ENCODE results near the gene TMEM255A. TPM values are rescaled to one million over a fixed set of nuclear protein-coding genes. Genes with fewer than 3 reads are reported as not detected.

TMEM255A gene
- total RNA-seq, 1 experiment from 2014 or later, result not detected

DNA sequence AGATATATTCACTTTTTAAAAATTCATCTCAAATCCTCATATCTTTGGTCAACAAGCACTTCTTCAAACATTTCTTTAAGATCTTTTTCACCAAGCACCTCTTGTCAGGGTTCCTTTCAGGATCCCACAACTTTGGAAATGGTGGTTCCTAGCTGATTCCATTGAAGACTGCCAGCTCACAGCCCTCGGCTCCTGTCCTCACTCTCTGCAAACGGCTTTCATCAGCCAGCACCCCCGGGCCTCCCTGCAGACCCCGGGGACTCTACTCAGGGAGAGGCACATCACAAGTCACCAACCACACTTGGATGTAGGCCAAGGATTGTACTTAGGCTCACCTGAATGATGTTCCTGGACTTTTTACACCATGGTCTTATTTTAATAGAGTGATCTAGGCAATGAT lies 40.7 kb downstream of the TMEM255A start:
- H3K9me2 ChIP-seq (replicated peaks; ENCODE audit: low read length), result no peaks in the 10 kb centered on the region
- no peaks in the 10 kb centered on the region for H4K20me1 ChIP-seq (ENCODE audit: low read length)
- no peak for TF ChIP-seq EZH2phosphoT487 (IDR thresholded peaks at IDR 0.05; ENCODE audit: borderline replicate concordance, low read length)
- TF ChIP-seq EZH2 (IDR thresholded peaks at IDR 0.05; ENCODE audit: low read length, unreplicated experiment), result no peak
- TF ChIP-seq, protein P1, sequence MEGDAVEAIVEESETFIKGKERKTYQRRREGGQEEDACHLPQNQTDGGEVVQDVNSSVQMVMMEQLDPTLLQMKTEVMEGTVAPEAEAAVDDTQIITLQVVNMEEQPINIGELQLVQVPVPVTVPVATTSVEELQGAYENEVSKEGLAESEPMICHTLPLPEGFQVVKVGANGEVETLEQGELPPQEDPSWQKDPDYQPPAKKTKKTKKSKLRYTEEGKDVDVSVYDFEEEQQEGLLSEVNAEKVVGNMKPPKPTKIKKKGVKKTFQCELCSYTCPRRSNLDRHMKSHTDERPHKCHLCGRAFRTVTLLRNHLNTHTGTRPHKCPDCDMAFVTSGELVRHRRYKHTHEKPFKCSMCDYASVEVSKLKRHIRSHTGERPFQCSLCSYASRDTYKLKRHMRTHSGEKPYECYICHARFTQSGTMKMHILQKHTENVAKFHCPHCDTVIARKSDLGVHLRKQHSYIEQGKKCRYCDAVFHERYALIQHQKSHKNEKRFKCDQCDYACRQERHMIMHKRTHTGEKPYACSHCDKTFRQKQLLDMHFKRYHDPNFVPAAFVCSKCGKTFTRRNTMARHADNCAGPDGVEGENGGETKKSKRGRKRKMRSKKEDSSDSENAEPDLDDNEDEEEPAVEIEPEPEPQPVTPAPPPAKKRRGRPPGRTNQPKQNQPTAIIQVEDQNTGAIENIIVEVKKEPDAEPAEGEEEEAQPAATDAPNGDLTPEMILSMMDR (conservative IDR thresholded peaks at IDR 0.05; ENCODE audit: low read depth, low read length), result no peak
- H3K27ac ChIP-seq (ENCODE audit: low read length), result no peak overlapping the region
- no TSS peak for BruUV-seq (replicated peaks)
- DNase-seq (no peak), ATAC-seq (no peak)
- POLR2A ChIA-PET (ENCODE audit: unreplicated experiment), result no interaction called here
- no peak overlapping the region for H3K4me2 ChIP-seq (ENCODE audit: low read length)
- intact Hi-C loops (cut with micrococcal nuclease), result no loop called here
- H3K4me1 ChIP-seq (ENCODE audit: insufficient read depth, low read length), result no peaks in the 10 kb centered on the region
- CTCF ChIA-PET, result no interaction called here
- H3F3A ChIP-seq (ENCODE audit: low read length, unreplicated experiment), result no peaks in the 10 kb centered on the region
- H3K79me2 ChIP-seq (ENCODE audit: low read length), result no peaks in the 10 kb centered on the region
- no peak overlapping the region for H2AFZ ChIP-seq (ENCODE audit: low read length)
- H3K9me3 ChIP-seq (ENCODE audit: low read length), result no peaks in the 10 kb centered on the region
- no peak overlapping the region for H3K9ac ChIP-seq (ENCODE audit: low read length)
- no peaks in the 10 kb centered on the region for H3K27me3 ChIP-seq (ENCODE audit: low read length)
- H3K4me3 ChIP-seq (ENCODE audit: low read length), result no peak overlapping the region
- H3K36me3 ChIP-seq (ENCODE audit: low read depth, low read length), result no peaks in the 10 kb centered on the region

DNA sequence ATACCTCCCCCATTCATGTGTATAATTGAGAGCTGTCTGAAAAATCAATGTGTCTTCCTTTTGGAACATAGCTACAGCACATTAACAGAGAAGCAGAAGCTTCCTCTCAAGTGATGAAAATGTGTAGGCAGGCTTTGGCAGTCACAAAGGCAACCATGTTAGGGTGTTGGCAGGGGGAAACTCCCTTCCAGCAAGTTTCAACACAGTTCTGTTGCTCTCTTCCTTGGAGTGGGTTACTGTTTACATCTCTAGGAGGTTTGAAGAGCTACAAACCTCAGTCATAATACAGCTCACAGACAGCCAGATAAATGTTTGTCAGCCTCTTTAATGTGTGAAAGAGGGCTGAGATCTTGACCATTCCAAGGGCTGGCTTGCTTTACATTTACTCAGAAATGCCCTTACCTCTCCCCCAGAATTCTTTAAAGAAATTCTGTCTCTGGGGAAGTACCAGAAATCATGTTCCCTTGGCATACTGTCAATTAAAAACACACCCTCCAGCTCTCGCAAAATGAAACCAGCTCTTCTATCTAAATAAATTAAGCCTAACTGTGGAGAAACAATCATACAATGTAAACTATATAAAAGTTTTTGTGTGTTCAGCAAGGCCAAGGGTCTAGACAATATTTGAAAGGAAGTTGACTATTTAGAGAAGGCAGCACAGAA lies 41.8 kb downstream of the TMEM255A start:
- TF ChIP-seq EZH2 (IDR thresholded peaks at IDR 0.05; ENCODE audit: low read length, unreplicated experiment), result no peak
- TF ChIP-seq, protein P1 (conservative IDR thresholded peaks at IDR 0.05; ENCODE audit: low read depth, low read length), result no peak
- no peak for TF ChIP-seq EZH2phosphoT487 (IDR thresholded peaks at IDR 0.05; ENCODE audit: borderline replicate concordance, low read length)
- no peaks in the 10 kb centered on the region for H3K27me3 ChIP-seq (ENCODE audit: low read length)
- H3K9ac ChIP-seq (ENCODE audit: low read length), result no peak overlapping the region
- CTCF ChIA-PET, result interaction anchor here (0.7 kb wide), 1 partner anchor 90 kb away, joined by 4 read pairs; no protein-coding TSS in a partner anchor
- ATAC-seq (peak; percentile 45), DNase-seq (no peak)
- intact Hi-C loops (cut with micrococcal nuclease), result no loop called here
- no peaks in the 10 kb centered on the region for H4K20me1 ChIP-seq (ENCODE audit: low read length)
- no TSS peak for BruUV-seq (replicated peaks)
- H3K79me2 ChIP-seq (ENCODE audit: low read length), result no peaks in the 10 kb centered on the region
- POLR2A ChIA-PET (ENCODE audit: unreplicated experiment), result interaction anchor here (0.6 kb wide), 1 partner anchor 13 kb away, joined by 3 read pairs; no protein-coding TSS in a partner anchor
- no peaks in the 10 kb centered on the region for H3K9me3 ChIP-seq (ENCODE audit: low read length)
- H3K4me3 ChIP-seq (ENCODE audit: low read length), result no peak overlapping the region
- no peaks in the 10 kb centered on the region for H3K36me3 ChIP-seq (ENCODE audit: low read depth, low read length)
- no peaks in the 10 kb centered on the region for H3K4me1 ChIP-seq (ENCODE audit: insufficient read depth, low read length)
- H3K27ac ChIP-seq (ENCODE audit: low read length), result no peak overlapping the region
- no peaks in the 10 kb centered on the region for H3K9me2 ChIP-seq (replicated peaks; ENCODE audit: low read length)
- no peak overlapping the region for H2AFZ ChIP-seq (ENCODE audit: low read length)
- no peaks in the 10 kb centered on the region for H3F3A ChIP-seq (ENCODE audit: low read length, unreplicated experiment)
- no peak overlapping the region for H3K4me2 ChIP-seq (ENCODE audit: low read length)

DNA sequence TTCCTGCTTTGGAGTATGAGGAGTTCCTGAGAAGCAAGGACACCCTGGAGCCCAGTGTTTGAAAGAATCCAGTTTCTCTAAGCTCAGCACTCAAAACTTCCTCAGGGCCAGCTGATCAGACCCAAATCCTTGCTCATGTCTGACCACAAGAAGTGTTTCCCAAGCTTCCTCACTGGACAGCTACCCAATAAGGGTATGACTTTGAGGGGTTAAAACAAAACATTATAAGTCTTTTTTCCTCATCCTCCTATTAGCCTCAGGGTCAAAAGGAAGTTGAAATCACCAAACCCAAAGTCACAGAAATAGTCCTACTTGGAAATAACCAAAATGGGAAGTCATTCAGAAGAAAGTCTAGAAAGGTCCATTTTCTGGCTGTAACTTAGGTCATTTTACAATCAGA lies 46.9 kb downstream of the TMEM255A start:
- ChIA-PET POLR2A (ENCODE audit: unreplicated experiment) (no interaction called here), CTCF (no interaction called here)
- Histone ChIP-seq H3F3A (ENCODE audit: low read length, unreplicated experiment) (no peaks in the 10 kb centered on the region), H3K79me2 (ENCODE audit: low read length) (no peaks in the 10 kb centered on the region), H3K27ac (ENCODE audit: low read length) (no peak overlapping the region), H3K36me3 (ENCODE audit: low read depth, low read length) (no peaks in the 10 kb centered on the region), H3K9me3 (ENCODE audit: low read length) (no peaks in the 10 kb centered on the region), H2AFZ (ENCODE audit: low read length) (no peak overlapping the region), H3K4me2 (ENCODE audit: low read length) (no peak overlapping the region), H3K9ac (ENCODE audit: low read length) (no peak overlapping the region), H3K9me2 (replicated peaks; ENCODE audit: low read length) (no peaks in the 10 kb centered on the region), H3K4me1 (ENCODE audit: insufficient read depth, low read length) (no peaks in the 10 kb centered on the region), H4K20me1 (ENCODE audit: low read length) (no peaks in the 10 kb centered on the region), H3K27me3 (ENCODE audit: low read length) (no peaks in the 10 kb centered on the region), H3K4me3 (ENCODE audit: low read length) (no peak overlapping the region)
- no peak for ATAC-seq
- intact Hi-C loops (cut with micrococcal nuclease), result no loop called here
- DNase-seq, result no peak
- BruUV-seq (replicated peaks), result no TSS peak
- no peak for TF ChIP-seq EZH2 (IDR thresholded peaks at IDR 0.05; ENCODE audit: low read length, unreplicated experiment)
- no peak for TF ChIP-seq EZH2phosphoT487 (IDR thresholded peaks at IDR 0.05; ENCODE audit: borderline replicate concordance, low read length)
- TF ChIP-seq, protein P1 (conservative IDR thresholded peaks at IDR 0.05; ENCODE audit: low read depth, low read length), result no peak
